Left lung (tissue), 10 donors: Measurements from ENCODE around the gene CSF1. TPM values are rescaled to one million over a fixed set of nuclear protein-coding genes. Genes with fewer than 3 reads are reported as not detected.

ENCODE experiments used
- ATAC-seq: fragments of 200-7000 bp; cut with Tn5 transposase; one replicate; pipeline ENCODE4 v1.9.1; 2020; ENCODE audit warnings: moderate library complexity
- DNase-seq, 4 donors: peaks; one replicate each; pipeline ENCODE4 v3.0.0-alpha.2; 2013 to 2020
- H3K27ac ChIP-seq, 2 donors: fragments of 200-600 bp; sonication (generic) in 1 of 2; one replicate each; pipeline versions ENCODE4 v1.5.0 to v1.8.0; 2020 to 2021
- H3K27me3 ChIP-seq, 2 donors: fragments of 200-600 bp; sonication (generic) in 1 of 2; one replicate each; pipeline versions ENCODE4 v1.5.0 to v1.8.0; 2020 to 2021
- H3K36me3 ChIP-seq, 2 donors: fragments of 200-600 bp; sonication (generic) in 1 of 2; one replicate each; pipeline versions ENCODE4 v1.5.0 to v1.8.0; 2020 to 2021
- H3K4me1 ChIP-seq, 2 donors: fragments of 200-600 bp; one replicate each; pipeline ENCODE4 v1.8.0; 2021
- H3K4me3 ChIP-seq, 2 donors: fragments of 200-600 bp; sonication (generic) in 1 of 2; one replicate each; pipeline versions ENCODE4 v1.5.0 to v1.8.0; 2020 to 2021; ENCODE audit warnings: mild to moderate bottlenecking in 1 of 2
- H3K9me3 ChIP-seq, 2 donors: fragments of 200-600 bp; sonication (generic) in 1 of 2; one replicate each; pipeline versions ENCODE4 v1.5.0 to v1.8.0; 2020 to 2021
- CTCF ChIP-seq, 2 donors: fragments of 200-600 bp; sonication (generic) in 1 of 2; IDR thresholded peaks; one replicate each; pipeline versions ENCODE4 v1.5.0 to v1.8.0; 2021; ENCODE audit warnings: antibody characterized with exemption in 2 of 2
- intact Hi-C, 2 donors: fragments of 100-400 bp; cut with DNase I; formaldehyde crosslinking; loops; one replicate each; pipeline versions ENCODE4 v1.11.2 to v1.14.2; 2022
- polyA plus RNA-seq, 6 donors: library from polyadenylated mRNA; unstranded; fragments of 120-200 nt; gene quantifications; one replicate each; pipeline ENCODE4 v1.2.1, GENCODE V29; 2013; ENCODE audit not compliant: insufficient read length in 6 of 6
- total RNA-seq, 2 donors: library from RNA; stranded (reverse); fragmentation: NEBNext Ultra II Directional; extraction: Animal tissue kit (Norgen Biotek cat#: 25700); gene quantifications; one replicate each; pipeline ENCODE4 v1.2.1, GENCODE V29; 2021
- donor health status: DM: no; HTN: yes; CAD: no.
- donor health status: DM: no; HTN: no; CAD: no.

CSF1 gene
- total and polyA plus RNA-seq, 8 donors, result 6.9 to 68.0 (median 10.0) TPM

GRCh38 chr1:109974191-109974590, 63.5 kb downstream of the CSF1 start:
- no peaks in the 10 kb centered on the region for H3K9me3 ChIP-seq
- no peak for TF ChIP-seq CTCF (IDR thresholded peaks at IDR 0.05)
- no peak overlapping the region for H3K27ac ChIP-seq
- no peaks in the 10 kb centered on the region for H3K27me3 ChIP-seq
- no peak for DNase-seq
- no peak for ATAC-seq
- no peak overlapping the region for H3K4me3 ChIP-seq
- peaks cover 5 to 13% of the 10 kb centered on the region in 2 donors for H3K4me1 ChIP-seq
- intact Hi-C loops, result no loop called here
- no peaks in the 10 kb centered on the region for H3K36me3 ChIP-seq

DNA sequence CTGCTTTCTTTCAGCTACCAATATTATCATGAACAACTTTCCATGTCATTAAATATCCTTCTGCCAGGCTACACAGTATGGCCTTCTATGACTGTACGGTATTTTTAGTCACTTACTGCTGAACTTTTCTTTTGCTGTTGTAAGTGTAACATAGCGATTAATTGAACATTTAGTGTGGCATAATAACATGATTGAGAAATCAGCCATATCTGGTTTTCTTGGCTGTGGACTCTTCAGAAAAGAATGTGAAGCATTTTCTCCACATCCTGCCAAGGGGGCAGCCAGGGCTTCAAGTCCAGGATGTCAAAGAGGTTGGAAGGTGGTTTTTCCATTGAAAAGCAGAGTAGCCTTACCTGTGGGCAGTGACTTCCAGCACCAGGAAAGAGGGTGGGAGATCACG, 65.1 kb downstream of the CSF1 start:
- intact Hi-C loops, result no loop called here
- ATAC-seq, result no peak

GRCh38 chr1:109976762-109977161, 66.1 kb downstream of the CSF1 start:
- ATAC-seq (no peak), DNase-seq (no peak)
- H3K36me3 ChIP-seq, result no peaks in the 10 kb centered on the region
- H3K27ac ChIP-seq, result no peak overlapping the region
- H3K4me1 ChIP-seq, result peaks cover 9 to 22% of the 10 kb centered on the region in 2 donors
- no peak for TF ChIP-seq CTCF (IDR thresholded peaks at IDR 0.05)
- intact Hi-C loops, result no loop called here
- H3K4me3 ChIP-seq, result no peak overlapping the region
- no peaks in the 10 kb centered on the region for H3K27me3 ChIP-seq
- H3K9me3 ChIP-seq, result no peaks in the 10 kb centered on the region

More for the DNA sequence above, 65.1 kb downstream of the CSF1 start:
- no peak for DNase-seq
- Histone ChIP-seq H3K9me3 (no peaks in the 10 kb centered on the region), H3K4me3 (no peak overlapping the region), H3K4me1 (peaks cover 9 to 22% of the 10 kb centered on the region in 2 donors), H3K27me3 (no peaks in the 10 kb centered on the region), H3K36me3 (no peaks in the 10 kb centered on the region), H3K27ac (no peak overlapping the region)
- TF ChIP-seq CTCF (IDR thresholded peaks at IDR 0.05), result no peak

DNA sequence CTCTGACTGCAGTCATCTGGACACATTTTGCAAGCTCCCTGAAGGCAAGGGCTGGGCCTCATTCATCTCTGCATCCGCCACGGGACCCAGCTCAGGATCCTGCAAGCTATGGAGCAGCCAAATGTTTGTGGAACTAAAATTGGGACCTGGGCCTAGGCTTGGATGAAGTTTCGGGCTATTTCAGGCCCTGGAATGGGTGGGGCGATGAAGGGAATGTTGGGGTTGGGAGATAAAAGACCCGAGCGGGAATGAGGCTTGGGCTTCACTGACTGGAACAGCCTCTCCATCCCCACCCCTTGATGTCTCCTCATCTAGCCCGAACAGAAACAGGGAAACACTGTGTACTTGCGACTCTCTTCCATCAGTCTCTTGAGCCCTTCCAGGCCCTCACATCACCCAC, 66.6 kb downstream of the CSF1 start:
- H3K36me3 ChIP-seq, result no peaks in the 10 kb centered on the region
- H3K9me3 ChIP-seq, result no peaks in the 10 kb centered on the region
- no peak for TF ChIP-seq CTCF (IDR thresholded peaks at IDR 0.05)
- DNase-seq, result no peak
- no peaks in the 10 kb centered on the region for H3K27me3 ChIP-seq
- peaks cover 9 to 22% of the 10 kb centered on the region in 2 donors for H3K4me1 ChIP-seq
- H3K27ac ChIP-seq, result no peak overlapping the region
- intact Hi-C loops, result no loop called here
- H3K4me3 ChIP-seq, result no peak overlapping the region
- ATAC-seq, result no peak

DNA sequence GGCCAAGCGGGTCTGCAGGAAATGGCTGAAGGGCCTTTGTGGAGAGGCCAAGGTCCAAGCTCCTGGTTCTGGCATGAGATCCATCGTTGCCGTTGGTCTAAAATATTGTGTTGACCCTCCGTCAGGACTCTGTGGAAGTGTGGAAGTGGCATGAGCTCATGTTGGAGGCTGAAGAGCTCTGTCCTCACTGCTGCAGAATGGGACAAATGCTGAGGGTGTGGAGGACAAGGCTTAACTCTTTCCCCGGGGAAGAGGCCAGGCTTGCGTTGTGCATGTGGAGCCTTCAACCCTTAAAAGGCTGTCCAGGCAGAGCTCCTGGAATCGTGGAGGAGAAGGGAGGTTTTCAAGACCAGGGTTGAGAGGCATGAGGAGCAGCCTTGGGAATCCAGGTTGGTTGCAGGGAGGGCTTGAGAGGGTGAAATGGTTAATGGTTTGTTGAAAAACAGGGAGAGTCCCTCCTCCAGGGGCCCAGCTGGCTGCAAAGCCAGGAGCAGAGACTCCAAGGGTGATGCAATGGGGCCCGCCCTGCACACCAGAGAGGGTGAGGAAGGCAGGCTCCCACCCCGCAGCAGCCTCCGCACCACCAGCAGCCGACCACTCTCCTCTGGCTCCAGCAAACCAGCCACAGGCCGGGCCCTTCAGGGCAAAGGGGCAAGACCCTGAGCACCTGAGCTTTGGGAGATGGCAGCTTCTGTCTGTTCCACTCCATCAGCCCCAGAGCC, 67.2 kb downstream of the CSF1 start:
- intact Hi-C loops, result no loop called here
- H3K36me3 ChIP-seq, result no peaks in the 10 kb centered on the region
- peaks cover 9 to 22% of the 10 kb centered on the region in 2 donors for H3K4me1 ChIP-seq
- H3K4me3 ChIP-seq, result no peak overlapping the region
- TF ChIP-seq CTCF (IDR thresholded peaks at IDR 0.05), result no peak
- DNase-seq, result peak in 1 of 4 donors; percentile 78
- H3K27me3 ChIP-seq, result no peaks in the 10 kb centered on the region
- H3K9me3 ChIP-seq, result no peaks in the 10 kb centered on the region
- peak; percentile 15 for ATAC-seq
- H3K27ac ChIP-seq, result no peak overlapping the region
